ENCODE data around the gene GPR55.

DNA sequence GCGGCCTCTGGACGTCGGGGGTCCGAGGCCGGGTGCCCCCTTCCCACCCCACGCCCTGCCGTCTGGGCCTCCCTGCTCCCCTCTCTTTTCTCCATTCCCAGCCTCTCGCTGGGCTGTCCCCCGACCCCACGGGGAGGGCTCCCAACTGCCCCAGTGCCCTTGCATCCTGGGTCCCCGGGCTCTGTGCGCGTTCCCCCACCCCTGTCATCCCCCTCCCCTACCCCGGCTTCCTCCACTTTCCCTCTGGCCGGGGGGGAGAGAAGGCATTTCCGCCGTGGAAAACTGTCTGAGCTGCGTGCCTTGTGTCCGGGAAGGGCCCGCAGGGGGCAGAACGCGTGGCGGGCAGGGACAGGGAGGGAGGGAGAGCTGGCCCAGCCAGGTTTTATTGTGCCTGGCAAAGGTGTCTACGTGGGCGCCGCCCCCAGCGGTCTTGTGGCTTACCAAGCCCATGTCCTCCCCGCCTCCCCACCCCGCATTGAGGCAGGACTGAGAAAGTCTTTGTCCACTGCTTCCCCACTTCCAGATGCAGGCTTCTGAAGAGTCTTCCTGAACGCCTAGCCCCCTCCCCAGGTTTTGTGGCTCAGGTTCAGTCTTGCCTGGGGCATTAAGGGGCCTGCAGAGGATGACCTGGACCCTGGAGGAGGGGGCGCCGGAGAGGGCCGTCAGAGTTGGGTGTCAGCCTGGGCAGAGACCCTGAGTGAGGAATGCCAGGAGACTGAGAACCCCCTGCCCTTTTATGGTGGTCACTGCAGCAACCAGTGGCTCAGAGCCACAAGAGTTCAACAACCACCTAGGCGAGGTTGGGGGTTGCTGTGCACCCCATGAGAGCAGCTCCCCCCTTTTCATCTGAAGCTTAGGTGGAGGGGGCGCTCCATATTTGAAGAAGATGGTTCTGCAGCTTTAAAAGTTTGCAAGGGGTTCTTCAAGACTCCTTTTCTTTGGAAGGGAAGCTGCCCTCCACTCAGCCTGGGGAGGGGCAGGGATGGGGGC is 59.0 kb downstream of the GPR55 start:
- no peak for TF ChIP-seq EZH2 (IDR thresholded peaks at IDR 0.05; ENCODE audit: borderline replicate concordance, low read length)
- TF ChIP-seq, protein P1, sequence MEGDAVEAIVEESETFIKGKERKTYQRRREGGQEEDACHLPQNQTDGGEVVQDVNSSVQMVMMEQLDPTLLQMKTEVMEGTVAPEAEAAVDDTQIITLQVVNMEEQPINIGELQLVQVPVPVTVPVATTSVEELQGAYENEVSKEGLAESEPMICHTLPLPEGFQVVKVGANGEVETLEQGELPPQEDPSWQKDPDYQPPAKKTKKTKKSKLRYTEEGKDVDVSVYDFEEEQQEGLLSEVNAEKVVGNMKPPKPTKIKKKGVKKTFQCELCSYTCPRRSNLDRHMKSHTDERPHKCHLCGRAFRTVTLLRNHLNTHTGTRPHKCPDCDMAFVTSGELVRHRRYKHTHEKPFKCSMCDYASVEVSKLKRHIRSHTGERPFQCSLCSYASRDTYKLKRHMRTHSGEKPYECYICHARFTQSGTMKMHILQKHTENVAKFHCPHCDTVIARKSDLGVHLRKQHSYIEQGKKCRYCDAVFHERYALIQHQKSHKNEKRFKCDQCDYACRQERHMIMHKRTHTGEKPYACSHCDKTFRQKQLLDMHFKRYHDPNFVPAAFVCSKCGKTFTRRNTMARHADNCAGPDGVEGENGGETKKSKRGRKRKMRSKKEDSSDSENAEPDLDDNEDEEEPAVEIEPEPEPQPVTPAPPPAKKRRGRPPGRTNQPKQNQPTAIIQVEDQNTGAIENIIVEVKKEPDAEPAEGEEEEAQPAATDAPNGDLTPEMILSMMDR (IDR thresholded peaks at IDR 0.05; ENCODE audit: low read length) = no peak
